ENCODE measurements around the gene CRABP2. TPM values are rescaled to one million over a fixed set of nuclear protein-coding genes. Genes with fewer than 3 reads are reported as not detected.

Gene CRABP2
- total RNA-seq, 4 donors from 2014 or later, result 4.5 to 8.8 (median 8.8) TPM; not detected in 1

DNA sequence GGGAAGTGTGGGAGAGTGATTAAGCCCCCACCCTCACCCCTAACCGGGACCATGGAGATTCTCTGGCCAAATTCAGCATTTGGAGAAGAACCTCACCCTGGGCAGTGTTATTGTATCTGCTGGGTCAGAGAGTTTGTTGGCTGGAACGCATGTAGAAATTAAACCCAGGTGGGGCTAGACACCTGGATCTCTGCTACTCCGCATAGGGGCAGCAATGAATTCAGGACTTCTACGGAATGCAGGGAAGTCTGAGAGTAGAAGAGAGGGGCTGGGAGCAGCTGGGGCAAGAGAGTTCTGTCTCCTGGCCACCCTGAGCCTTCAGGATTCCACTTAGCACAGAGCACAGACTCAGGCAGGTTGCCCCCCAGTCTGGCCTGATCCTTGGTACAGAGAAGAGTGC, 3.6 kb upstream of the CRABP2 start:
- TF ChIP-seq, protein P1, sequence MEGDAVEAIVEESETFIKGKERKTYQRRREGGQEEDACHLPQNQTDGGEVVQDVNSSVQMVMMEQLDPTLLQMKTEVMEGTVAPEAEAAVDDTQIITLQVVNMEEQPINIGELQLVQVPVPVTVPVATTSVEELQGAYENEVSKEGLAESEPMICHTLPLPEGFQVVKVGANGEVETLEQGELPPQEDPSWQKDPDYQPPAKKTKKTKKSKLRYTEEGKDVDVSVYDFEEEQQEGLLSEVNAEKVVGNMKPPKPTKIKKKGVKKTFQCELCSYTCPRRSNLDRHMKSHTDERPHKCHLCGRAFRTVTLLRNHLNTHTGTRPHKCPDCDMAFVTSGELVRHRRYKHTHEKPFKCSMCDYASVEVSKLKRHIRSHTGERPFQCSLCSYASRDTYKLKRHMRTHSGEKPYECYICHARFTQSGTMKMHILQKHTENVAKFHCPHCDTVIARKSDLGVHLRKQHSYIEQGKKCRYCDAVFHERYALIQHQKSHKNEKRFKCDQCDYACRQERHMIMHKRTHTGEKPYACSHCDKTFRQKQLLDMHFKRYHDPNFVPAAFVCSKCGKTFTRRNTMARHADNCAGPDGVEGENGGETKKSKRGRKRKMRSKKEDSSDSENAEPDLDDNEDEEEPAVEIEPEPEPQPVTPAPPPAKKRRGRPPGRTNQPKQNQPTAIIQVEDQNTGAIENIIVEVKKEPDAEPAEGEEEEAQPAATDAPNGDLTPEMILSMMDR (IDR thresholded peaks at IDR 0.05), result no peak
- DNase-seq (ENCODE audit: low spot score) (no peak), ATAC-seq (ENCODE audit: low FRiP score) (no peak)

DNA sequence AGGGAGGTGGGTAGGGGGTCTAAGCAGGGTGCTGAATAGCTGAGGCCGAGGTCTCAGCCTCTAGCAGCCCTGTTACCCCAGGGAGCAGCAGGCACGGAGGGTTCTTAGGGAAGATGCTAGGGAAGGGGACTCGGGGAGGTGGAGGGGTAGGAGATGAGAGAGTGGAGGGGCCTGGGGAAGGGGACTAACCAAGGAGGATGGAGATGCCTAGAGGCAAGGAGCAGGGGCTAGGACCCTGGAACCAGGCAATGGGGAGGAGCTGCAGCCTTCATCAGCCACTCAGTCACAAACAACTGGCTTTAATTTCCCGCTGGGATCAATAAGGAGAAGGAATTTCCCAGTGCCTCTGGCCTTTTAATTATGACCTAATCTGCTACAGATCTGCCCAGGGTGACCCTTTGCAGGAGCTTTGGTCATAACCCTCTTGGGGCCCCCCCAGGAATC, 2.9 kb upstream of the CRABP2 start:
- TF ChIP-seq, protein P1 (IDR thresholded peaks at IDR 0.05), result no peak
- ATAC-seq (ENCODE audit: low FRiP score) (no peak), DNase-seq (ENCODE audit: low spot score) (no peak)

GRCh38 chr1:156707417-156708217, 2.2 kb upstream of the CRABP2 start:
- no peak for DNase-seq (ENCODE audit: low spot score)
- no peak for ATAC-seq (ENCODE audit: low FRiP score)

DNA sequence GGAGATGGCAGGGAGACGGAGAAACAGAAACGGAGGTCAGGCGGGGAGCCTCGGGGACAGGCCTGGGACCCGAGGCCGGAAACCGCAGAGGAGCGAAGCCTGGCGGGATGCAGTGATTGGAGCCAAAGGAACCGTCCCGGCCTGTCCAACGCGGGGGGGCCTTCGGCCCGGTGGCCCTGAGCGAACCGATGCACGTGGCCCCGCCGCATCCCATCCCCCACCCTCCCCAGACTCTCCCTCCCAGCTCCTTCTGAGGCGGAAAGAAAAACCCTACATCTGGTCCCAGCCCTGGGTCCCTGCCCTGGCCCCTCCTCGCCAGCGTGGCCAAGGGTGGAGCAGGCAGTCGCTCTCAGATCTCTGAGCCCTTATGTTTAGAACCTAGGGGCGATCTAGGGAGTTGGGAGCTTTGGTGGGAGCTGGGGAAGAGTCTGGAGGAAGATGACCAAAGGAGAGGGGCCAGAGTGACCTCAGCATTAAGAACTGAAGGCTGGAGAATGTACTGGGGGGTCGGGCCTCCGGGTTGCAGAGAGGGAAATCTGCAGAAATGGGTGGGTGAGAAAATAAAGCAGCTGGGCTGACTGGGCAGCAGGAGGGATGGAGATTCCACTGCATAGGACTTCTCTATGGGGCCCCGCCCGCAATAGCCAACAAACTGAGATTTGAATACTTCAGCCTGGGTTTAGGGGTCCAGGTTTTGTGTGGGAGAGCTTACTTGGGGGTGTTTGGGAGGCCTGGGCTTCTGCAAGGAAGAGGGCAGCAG, 1.5 kb upstream of the CRABP2 start:
- ATAC-seq (ENCODE audit: low FRiP score), result no peak
- TF ChIP-seq, protein P1 (IDR thresholded peaks at IDR 0.05), result no peak
- no peak for DNase-seq (ENCODE audit: low spot score)

More at GRCh38 chr1:156707417-156708217, 2.2 kb upstream of the CRABP2 start:
- TF ChIP-seq, protein P1 (IDR thresholded peaks at IDR 0.05), result no peak

DNA sequence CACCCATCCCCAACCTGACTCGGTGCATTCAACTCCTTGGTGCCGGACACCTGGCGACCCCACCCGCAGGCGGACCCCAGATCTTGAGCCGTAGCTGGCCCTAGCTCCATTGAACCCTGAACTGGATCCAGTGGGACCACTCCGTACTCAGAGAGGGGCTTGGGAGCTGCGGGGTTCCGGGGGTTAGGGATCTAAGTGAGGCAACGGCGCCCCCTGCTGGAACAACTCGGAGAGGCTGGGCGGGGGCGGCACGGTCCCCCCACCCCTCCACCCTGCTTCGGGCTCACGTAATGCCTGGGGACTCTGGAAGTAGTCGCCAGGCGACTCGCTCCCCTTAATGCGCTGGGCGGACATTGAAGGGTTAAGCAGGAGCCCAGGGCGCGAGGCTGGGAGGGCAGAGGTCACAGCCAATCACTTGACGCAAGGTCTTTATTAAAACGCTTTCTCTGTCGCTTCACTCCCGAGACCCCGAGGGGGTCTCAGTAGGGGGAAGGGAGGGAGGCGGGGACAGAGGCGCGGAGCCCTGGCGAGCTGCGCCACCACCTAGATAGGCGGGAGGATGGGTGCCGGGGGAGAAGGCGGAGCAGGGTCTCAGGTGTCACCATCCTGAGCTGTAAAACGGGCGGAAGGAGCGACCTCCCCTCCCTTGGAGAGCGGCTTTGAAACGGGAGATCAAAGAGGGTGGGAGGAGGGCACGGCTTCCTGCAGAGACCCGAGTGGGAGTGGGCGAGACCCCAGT, 704 bp upstream of the CRABP2 start:
- ATAC-seq (ENCODE audit: low FRiP score) (peak; percentile 51), DNase-seq (ENCODE audit: low spot score) (peak; percentile 84)
- TF ChIP-seq, protein P1 (IDR thresholded peaks at IDR 0.05), result peak in 1 of 3 donors; percentile 70

DNA sequence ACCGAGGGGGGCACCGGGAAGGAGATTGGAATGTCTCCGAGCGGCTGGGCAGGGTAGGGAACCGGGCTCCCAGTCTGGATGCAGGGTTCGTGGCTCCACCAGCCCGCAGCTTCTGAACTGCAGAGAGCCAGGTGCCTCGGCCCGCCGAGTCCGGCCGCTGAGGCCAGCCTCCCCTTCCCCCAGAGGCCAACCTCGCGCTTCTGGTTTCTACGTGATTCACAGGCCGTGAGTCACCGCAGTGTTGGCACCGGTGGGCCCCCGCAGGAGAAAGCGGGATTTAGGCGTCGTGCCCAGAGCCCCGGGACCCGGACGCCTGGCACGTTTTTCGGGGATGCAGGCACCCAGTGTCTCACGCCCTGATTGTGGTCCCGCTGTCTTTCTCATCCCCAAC, 458 bp downstream of the CRABP2 start:
- ATAC-seq (ENCODE audit: low FRiP score), result peak; percentile 63
- DNase-seq (ENCODE audit: low spot score), result peak; percentile 73
- TF ChIP-seq, protein P1 (IDR thresholded peaks at IDR 0.05), result no peak

Measured in omental fat pad (tissue), 4 donors.